Endodermal cell (in vitro differentiated cells): ENCODE measurements around the gene CDCA3. TPM values are rescaled to one million over a fixed set of nuclear protein-coding genes. Genes with fewer than 3 reads are reported as not detected.

Experiments
- DNase-seq: peaks from one replicate; pipeline ENCODE4 v3.0.0-alpha.2; 2017
- H3K27ac ChIP-seq: 2 replicates; pipeline ENCODE4 v1.5.1; 2013; ENCODE audit warnings: mild to moderate bottlenecking, low read depth, low read length, moderate library complexity
- H3K27me3 ChIP-seq: 2 replicates; pipeline ENCODE4 v1.6.1; 2013; ENCODE audit warnings: mild to moderate bottlenecking, low read length, moderate library complexity; ENCODE audit not compliant: insufficient read depth, control insufficient read depth, poor library complexity, severe bottlenecking
- H3K36me3 ChIP-seq: 2 replicates; pipeline ENCODE4 v1.7.0; 2013; ENCODE audit warnings: mild to moderate bottlenecking, low read length, moderate library complexity; ENCODE audit not compliant: control insufficient read depth, insufficient read depth
- H3K4me1 ChIP-seq: one replicate; pipeline ENCODE4 v1.7.0; 2013; ENCODE audit warnings: low read length; ENCODE audit not compliant: control insufficient read depth, insufficient read depth
- H3K4me3 ChIP-seq: 2 replicates; pipeline ENCODE4 v1.5.1; 2013; ENCODE audit warnings: mild to moderate bottlenecking, low read length, moderate library complexity
- H3K9ac ChIP-seq: 2 replicates; pipeline ENCODE4 v1.6.1; 2013; ENCODE audit warnings: mild to moderate bottlenecking, low read length, moderate library complexity; ENCODE audit not compliant: poor library complexity, severe bottlenecking; ENCODE audit errors: extremely low read depth
- H3K9me3 ChIP-seq: 2 replicates; pipeline ENCODE4 v1.6.1; 2013; ENCODE audit warnings: mild to moderate bottlenecking, low read length, moderate library complexity; ENCODE audit not compliant: control insufficient read depth
- H3K27ac Mint-ChIP-seq: 2 replicates; pipeline ENCODE4 v1.8.0; 2020; ENCODE audit warnings: mixed read lengths
- H3K27me3 Mint-ChIP-seq: 2 replicates; pipeline ENCODE4 v1.8.0; 2021; ENCODE audit warnings: mild to moderate bottlenecking, mixed read lengths; ENCODE audit not compliant: insufficient read depth
- H3K36me3 Mint-ChIP-seq: 2 replicates; pipeline ENCODE4 v1.8.0; 2020; ENCODE audit warnings: low read depth, mixed read lengths
- H3K4me1 Mint-ChIP-seq: 2 replicates; pipeline ENCODE4 v1.8.0; 2020; ENCODE audit warnings: mixed read lengths
- H3K4me3 Mint-ChIP-seq: 2 replicates; pipeline ENCODE4 v1.8.0; 2020; ENCODE audit warnings: mild to moderate bottlenecking, moderate library complexity, mixed read lengths
- H3K9me3 Mint-ChIP-seq: 2 replicates; pipeline ENCODE4 v1.8.0; 2020; ENCODE audit warnings: mild to moderate bottlenecking, mixed read lengths
- CTCF ChIP-seq: fragments of 200-600 bp; sonication (generic); conservative IDR thresholded peaks from 2 replicates; pipeline ENCODE4 v1.5.0; 2021; ENCODE audit warnings: antibody characterized with exemption, mild to moderate bottlenecking
- WGBS, 2 experiments: methylation state at CpG; one replicate each; pipeline versions ENCODE4 v1.1.5 to v1.1.7; 2013; ENCODE audit warnings: missing lambda C conversion rate in 2 of 2, mixed read lengths in 1 of 2; ENCODE audit not compliant: insufficient coverage in 1 of 2, insufficient read length in 1 of 2; 5-methylcytosine and 5-hydroxymethylcytosine counted together
- total RNA-seq, 2 donors: library from RNA; stranded (reverse); fragmentation: NEBNext Ultra II Directional in 1 of 2; extraction: Animal tissue kit (Norgen Biotek cat#: 25700) in 1 of 2; gene quantifications; 2 replicates in 1 of 2; 3 replicates in 1 of 2; pipeline ENCODE4 v1.2.1, GENCODE V29; 2021

Gene CDCA3
- total RNA-seq, 2 donors from 2014 or later, result 53.1 to 63.9 TPM

GRCh38 chr12:6826125-6826733 is 24.9 kb downstream of the CDCA3 start:
- Histone ChIP-seq H3K27me3 (peaks cover 19% of the 10 kb centered on the region), H3K4me3 (no peak overlapping the region), H3K36me3 (peaks cover 6% of the 10 kb centered on the region), H3K27ac (no peak overlapping the region), H3K4me1 (peaks cover 2% of the 10 kb centered on the region), H3K9ac (no peak overlapping the region), H3K9me3 (no peaks in the 10 kb centered on the region)
- WGBS, 2 experiments, result 79 to 84% methylated on average over 15 to 17 of the region's 17 CpGs
- H3K4me3 Mint-ChIP-seq, result no peak overlapping the region
- peak; percentile 52 for DNase-seq
- no peak for TF ChIP-seq CTCF
- peaks cover 6% of the 10 kb centered on the region for H3K36me3 Mint-ChIP-seq
- H3K4me1 Mint-ChIP-seq, result peaks cover 29% of the 10 kb centered on the region
- H3K9me3 Mint-ChIP-seq, result no peaks in the 10 kb centered on the region
- H3K27me3 Mint-ChIP-seq, result peaks cover 64% of the 10 kb centered on the region
- no peak overlapping the region for H3K27ac Mint-ChIP-seq

GRCh38 chr12:6825398-6826124 is 25.5 kb downstream of the CDCA3 start:
- no peak overlapping the region for H3K4me3 ChIP-seq
- Mint-ChIP-seq H3K4me3 (peak overlapping the region; percentile 48), H3K27ac (no peak overlapping the region), H3K36me3 (no peaks in the 10 kb centered on the region), H3K27me3 (peaks cover 70% of the 10 kb centered on the region), H3K9me3 (no peaks in the 10 kb centered on the region), H3K4me1 (peaks cover 36% of the 10 kb centered on the region)
- H3K27me3 ChIP-seq, result peaks cover 19% of the 10 kb centered on the region
- peak; percentile 98 for DNase-seq
- H3K9me3 ChIP-seq, result no peaks in the 10 kb centered on the region
- 9 to 17% methylated on average over 13 to 19 of the region's 19 CpGs for WGBS, 2 experiments
- peaks cover 2% of the 10 kb centered on the region for H3K4me1 ChIP-seq
- no peak overlapping the region for H3K27ac ChIP-seq
- H3K36me3 ChIP-seq, result no peaks in the 10 kb centered on the region
- H3K9ac ChIP-seq, result no peak overlapping the region
- TF ChIP-seq CTCF, result peak; percentile 100

GRCh38 chr12:6824901-6825381 is 26.1 kb downstream of the CDCA3 start:
- H3K4me3 Mint-ChIP-seq, result peak overlapping the region; percentile 48
- H3K9me3 ChIP-seq, result no peaks in the 10 kb centered on the region
- peaks cover 19% of the 10 kb centered on the region for H3K27me3 ChIP-seq
- H3K4me1 ChIP-seq, result peaks cover 6% of the 10 kb centered on the region
- no peak for TF ChIP-seq CTCF
- H3K9me3 Mint-ChIP-seq, result no peaks in the 10 kb centered on the region
- no peak overlapping the region for H3K27ac ChIP-seq
- no peak overlapping the region for H3K4me3 ChIP-seq
- H3K36me3 ChIP-seq, result no peaks in the 10 kb centered on the region
- WGBS, 2 experiments, result 59 to 60% methylated on average over 12 of the region's 12 CpGs
- no peaks in the 10 kb centered on the region for H3K36me3 Mint-ChIP-seq
- H3K9ac ChIP-seq, result no peak overlapping the region
- H3K4me1 Mint-ChIP-seq, result peaks cover 42% of the 10 kb centered on the region
- no peak overlapping the region for H3K27ac Mint-ChIP-seq
- H3K27me3 Mint-ChIP-seq, result peaks cover 77% of the 10 kb centered on the region
- DNase-seq, result no peak
